Measurements from ENCODE around the gene MT1G.

The MT1G gene

DNA sequence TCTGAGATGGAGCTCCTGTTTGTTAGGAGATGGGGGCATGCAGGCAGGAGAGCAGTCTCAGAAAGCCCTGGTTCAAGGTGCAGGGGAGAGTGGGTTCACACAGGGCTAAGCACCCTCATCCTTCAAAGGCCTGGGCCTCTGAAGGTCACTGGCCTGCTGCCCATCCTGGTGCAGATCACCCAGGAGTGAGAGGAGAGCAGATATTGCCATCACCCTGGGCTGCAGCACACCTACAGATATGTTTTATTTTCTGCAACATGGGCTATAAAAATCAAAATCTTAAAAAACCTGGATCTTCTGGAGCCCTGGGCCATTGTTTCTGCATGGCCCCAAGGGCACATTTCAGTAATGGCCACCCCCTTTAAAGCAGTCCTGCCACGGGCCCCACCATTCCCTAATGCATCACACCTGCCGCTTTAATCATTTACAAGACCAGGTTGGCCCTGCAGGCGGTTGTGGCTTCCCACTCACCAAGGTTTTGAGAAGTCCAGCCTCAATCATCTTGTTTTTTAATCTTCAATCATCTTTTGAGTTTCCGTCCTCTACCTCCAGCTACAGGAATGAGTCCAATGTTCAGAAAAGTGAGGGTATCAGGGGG, 41.7 kb upstream of the MT1G start:
- H3K27ac ChIP-seq (ENCODE audit: low read length), result no peak overlapping the region
- no peaks in the 10 kb centered on the region for H3F3A ChIP-seq (ENCODE audit: insufficient read depth, low read length)
- H3K4me1 ChIP-seq (ENCODE audit: low read length), result no peaks in the 10 kb centered on the region
- no peaks in the 10 kb centered on the region for H3K79me2 ChIP-seq (ENCODE audit: low read length)
- no peaks in the 10 kb centered on the region for H3K9me3 ChIP-seq (replicated peaks; ENCODE audit: insufficient read depth, low read length)
- DNase-seq, result no peak
- no peaks in the 10 kb centered on the region for H3K27me3 ChIP-seq (replicated peaks; ENCODE audit: insufficient read depth, low read length)
- H4K20me1 ChIP-seq (ENCODE audit: insufficient read depth, low read length), result no peaks in the 10 kb centered on the region
- H2AFZ ChIP-seq (ENCODE audit: low read length), result no peak overlapping the region
- H3K4me3 ChIP-seq (ENCODE audit: low read length), result no peak overlapping the region
- no peak for TF ChIP-seq EZH2 (optimal IDR thresholded peaks at IDR 0.05; ENCODE audit: low read depth, low read length)
- no peak for TF ChIP-seq EZH2phosphoT487 (IDR thresholded peaks at IDR 0.05; ENCODE audit: low read length)
- TF ChIP-seq, protein P1, sequence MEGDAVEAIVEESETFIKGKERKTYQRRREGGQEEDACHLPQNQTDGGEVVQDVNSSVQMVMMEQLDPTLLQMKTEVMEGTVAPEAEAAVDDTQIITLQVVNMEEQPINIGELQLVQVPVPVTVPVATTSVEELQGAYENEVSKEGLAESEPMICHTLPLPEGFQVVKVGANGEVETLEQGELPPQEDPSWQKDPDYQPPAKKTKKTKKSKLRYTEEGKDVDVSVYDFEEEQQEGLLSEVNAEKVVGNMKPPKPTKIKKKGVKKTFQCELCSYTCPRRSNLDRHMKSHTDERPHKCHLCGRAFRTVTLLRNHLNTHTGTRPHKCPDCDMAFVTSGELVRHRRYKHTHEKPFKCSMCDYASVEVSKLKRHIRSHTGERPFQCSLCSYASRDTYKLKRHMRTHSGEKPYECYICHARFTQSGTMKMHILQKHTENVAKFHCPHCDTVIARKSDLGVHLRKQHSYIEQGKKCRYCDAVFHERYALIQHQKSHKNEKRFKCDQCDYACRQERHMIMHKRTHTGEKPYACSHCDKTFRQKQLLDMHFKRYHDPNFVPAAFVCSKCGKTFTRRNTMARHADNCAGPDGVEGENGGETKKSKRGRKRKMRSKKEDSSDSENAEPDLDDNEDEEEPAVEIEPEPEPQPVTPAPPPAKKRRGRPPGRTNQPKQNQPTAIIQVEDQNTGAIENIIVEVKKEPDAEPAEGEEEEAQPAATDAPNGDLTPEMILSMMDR (IDR thresholded peaks at IDR 0.05; ENCODE audit: low read length), result no peak
- no peaks in the 10 kb centered on the region for H3K9me2 ChIP-seq (replicated peaks; ENCODE audit: insufficient read depth, low read length)
- no peak overlapping the region for H3K4me2 ChIP-seq (ENCODE audit: low read depth, low read length)
- no peak overlapping the region for H3K9ac ChIP-seq (ENCODE audit: low read length)
- H3K36me3 ChIP-seq (replicated peaks; ENCODE audit: insufficient read depth, low read length), result no peaks in the 10 kb centered on the region

DNA sequence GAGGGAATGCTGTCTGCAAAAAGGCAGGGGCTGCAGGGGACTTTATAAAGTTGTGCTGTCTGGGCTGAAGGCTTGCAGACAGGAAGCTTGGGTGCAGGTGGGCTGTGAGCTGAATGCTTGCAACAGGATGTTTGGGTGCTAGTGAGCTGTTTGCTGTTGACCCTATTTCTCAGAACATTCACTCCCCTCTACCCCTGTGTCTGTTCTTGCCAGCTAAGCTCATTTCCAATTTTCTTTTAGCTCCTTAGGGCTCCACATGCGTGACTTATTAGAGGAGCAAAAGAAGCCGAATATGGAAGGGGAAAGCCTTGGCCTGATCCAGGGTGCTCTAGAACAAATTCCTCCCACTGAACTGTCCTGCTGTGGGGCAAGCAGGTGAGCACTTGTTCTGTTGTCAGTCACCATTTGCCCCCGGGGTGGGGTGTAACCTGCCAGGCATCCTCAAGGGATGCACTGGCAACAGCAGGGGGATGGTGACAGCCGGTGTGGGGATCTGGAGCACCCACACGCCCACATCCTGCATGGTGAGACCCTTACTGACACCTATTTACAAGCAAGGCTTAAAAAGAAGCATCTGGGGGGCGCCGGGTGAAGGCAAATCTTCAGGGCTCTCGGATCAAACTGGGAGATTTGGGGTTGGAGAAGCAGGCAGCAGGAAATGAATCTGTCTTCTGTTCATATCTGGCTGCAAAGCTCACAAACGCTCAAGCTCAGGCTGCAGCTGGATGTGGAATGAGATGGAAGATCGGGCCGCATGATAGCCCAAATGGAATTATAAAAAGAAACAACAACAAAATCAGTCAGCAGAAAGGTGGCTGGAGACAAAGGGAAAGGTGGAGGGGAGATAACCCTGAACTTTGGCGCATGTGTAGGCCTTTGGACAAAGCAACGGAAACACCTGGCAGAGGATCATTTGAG, 40.9 kb upstream of the MT1G start:
- Histone ChIP-seq H2AFZ (ENCODE audit: low read length) (no peak overlapping the region), H3F3A (ENCODE audit: insufficient read depth, low read length) (no peaks in the 10 kb centered on the region), H3K27me3 (replicated peaks; ENCODE audit: insufficient read depth, low read length) (no peaks in the 10 kb centered on the region), H3K4me1 (ENCODE audit: low read length) (no peaks in the 10 kb centered on the region), H4K20me1 (ENCODE audit: insufficient read depth, low read length) (no peaks in the 10 kb centered on the region), H3K9me3 (replicated peaks; ENCODE audit: insufficient read depth, low read length) (no peaks in the 10 kb centered on the region), H3K79me2 (ENCODE audit: low read length) (no peaks in the 10 kb centered on the region), H3K9ac (ENCODE audit: low read length) (no peak overlapping the region), H3K36me3 (replicated peaks; ENCODE audit: insufficient read depth, low read length) (no peaks in the 10 kb centered on the region), H3K4me2 (ENCODE audit: low read depth, low read length) (no peak overlapping the region), H3K27ac (ENCODE audit: low read length) (no peak overlapping the region), H3K4me3 (ENCODE audit: low read length) (no peak overlapping the region), H3K9me2 (replicated peaks; ENCODE audit: insufficient read depth, low read length) (no peaks in the 10 kb centered on the region)
- no peak for TF ChIP-seq EZH2 (optimal IDR thresholded peaks at IDR 0.05; ENCODE audit: low read depth, low read length)
- TF ChIP-seq, protein P1 (IDR thresholded peaks at IDR 0.05; ENCODE audit: low read length), result no peak
- TF ChIP-seq EZH2phosphoT487 (IDR thresholded peaks at IDR 0.05; ENCODE audit: low read length), result no peak
- no peak for DNase-seq

DNA sequence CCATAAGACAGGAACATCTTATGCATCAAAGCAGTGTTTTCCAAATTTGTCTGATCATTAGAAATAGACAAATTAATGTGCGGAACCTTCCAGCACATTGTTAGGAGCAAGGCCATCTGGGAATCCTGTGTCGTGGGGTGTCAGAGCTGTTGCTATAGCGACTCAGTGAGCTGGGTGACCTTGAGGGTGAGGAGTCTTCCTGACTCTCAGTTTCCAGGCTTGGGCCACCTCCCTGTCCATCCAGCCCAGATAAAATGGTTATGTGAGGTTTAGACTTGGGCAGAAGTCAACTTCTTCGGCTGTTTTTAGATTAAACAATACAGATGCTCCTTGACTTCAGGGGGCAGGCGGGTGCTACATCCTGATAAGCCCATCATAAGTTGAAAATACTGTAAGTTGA, 35.0 kb upstream of the MT1G start:
- Histone ChIP-seq H2AFZ (ENCODE audit: low read length) (no peak overlapping the region), H4K20me1 (ENCODE audit: insufficient read depth, low read length) (no peaks in the 10 kb centered on the region)

More for the DNA sequence above, 35.0 kb upstream of the MT1G start:
- H3K4me1 ChIP-seq (ENCODE audit: low read length), result no peaks in the 10 kb centered on the region
- no peak overlapping the region for H3K27ac ChIP-seq (ENCODE audit: low read length)
- no peak for DNase-seq
- H3K9ac ChIP-seq (ENCODE audit: low read length), result no peak overlapping the region
- H3K4me2 ChIP-seq (ENCODE audit: low read depth, low read length), result no peak overlapping the region
- H3K27me3 ChIP-seq (replicated peaks; ENCODE audit: insufficient read depth, low read length), result no peaks in the 10 kb centered on the region
- no peaks in the 10 kb centered on the region for H3K9me2 ChIP-seq (replicated peaks; ENCODE audit: insufficient read depth, low read length)
- H3K9me3 ChIP-seq (replicated peaks; ENCODE audit: insufficient read depth, low read length), result no peaks in the 10 kb centered on the region
- no peaks in the 10 kb centered on the region for H3K79me2 ChIP-seq (ENCODE audit: low read length)
- no peak overlapping the region for H3K4me3 ChIP-seq (ENCODE audit: low read length)
- no peaks in the 10 kb centered on the region for H3K36me3 ChIP-seq (replicated peaks; ENCODE audit: insufficient read depth, low read length)
- no peak for TF ChIP-seq EZH2phosphoT487 (IDR thresholded peaks at IDR 0.05; ENCODE audit: low read length)
- TF ChIP-seq EZH2 (optimal IDR thresholded peaks at IDR 0.05; ENCODE audit: low read depth, low read length), result no peak
- TF ChIP-seq, protein P1 (IDR thresholded peaks at IDR 0.05; ENCODE audit: low read length), result no peak
- no peaks in the 10 kb centered on the region for H3F3A ChIP-seq (ENCODE audit: insufficient read depth, low read length)
